HG02981 (cell line): Measurements from ENCODE around the gene OSTF1.
A peak's percentile ranks its signal among the peaks of the same experiment; 100 is the strongest.

Experiments used
- ATAC-seq: cut with Tn5 transposase; IDR thresholded peaks from one replicate; pipeline ENCODE4 v1.9.1; 2021; ENCODE audit warnings: mild to moderate bottlenecking, moderate library complexity; ENCODE audit not compliant: unreplicated experiment

Gene OSTF1

GRCh38 chr9:75161116-75161857, 73.0 kb downstream of the OSTF1 start:
- ATAC-seq: no peak

DNA sequence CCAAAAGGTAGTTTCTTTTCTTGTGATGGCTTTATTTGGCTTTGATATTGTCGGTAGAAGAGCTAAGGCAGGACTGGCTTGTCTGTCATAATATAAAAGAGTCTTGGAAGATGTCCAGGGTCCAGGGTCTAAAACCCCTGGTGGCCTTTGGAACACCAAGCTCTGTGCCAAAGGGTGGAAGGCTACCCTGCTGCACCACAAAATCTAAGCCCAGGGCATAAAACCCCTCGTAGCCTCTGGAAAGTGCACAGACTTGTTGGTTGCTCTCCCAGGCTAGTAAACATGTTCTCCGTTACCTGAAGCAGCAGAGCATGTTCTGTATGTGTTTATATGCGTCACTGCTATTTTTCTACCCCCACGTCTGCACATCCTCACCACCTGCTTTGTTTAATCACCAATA, 75.5 kb downstream of the OSTF1 start:
- ATAC-seq: no peak

- ATAC-seq: no peak
Measured at GRCh38 chr9:75164573-75164972, 76.3 kb downstream of the OSTF1 start.

- ATAC-seq: no peak
Measured at GRCh38 chr9:75167281-75167680, 79.0 kb downstream of the OSTF1 start.

GRCh38 chr9:75168270-75169178, 80.2 kb downstream of the OSTF1 start:
- no peak for ATAC-seq

DNA sequence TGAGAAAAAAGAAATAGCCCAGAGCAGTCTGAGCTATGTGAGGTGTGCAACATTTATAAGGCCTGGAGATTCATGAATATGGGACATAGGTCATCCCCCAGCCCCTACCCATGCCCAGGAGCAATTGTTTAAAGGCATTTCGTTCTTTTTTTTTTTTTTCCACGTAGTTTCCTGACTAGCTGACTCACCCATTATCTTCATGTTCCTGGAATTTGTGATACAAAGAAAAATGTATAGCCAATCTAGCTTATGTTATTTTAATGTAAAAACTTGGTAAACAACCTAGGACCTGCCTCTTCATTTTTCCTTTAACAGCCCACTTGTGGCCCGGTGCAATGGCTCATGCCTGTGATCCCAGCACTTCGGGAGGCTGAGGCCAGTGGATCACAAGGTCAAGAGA, 81.3 kb downstream of the OSTF1 start:
- ATAC-seq: no peak

DNA sequence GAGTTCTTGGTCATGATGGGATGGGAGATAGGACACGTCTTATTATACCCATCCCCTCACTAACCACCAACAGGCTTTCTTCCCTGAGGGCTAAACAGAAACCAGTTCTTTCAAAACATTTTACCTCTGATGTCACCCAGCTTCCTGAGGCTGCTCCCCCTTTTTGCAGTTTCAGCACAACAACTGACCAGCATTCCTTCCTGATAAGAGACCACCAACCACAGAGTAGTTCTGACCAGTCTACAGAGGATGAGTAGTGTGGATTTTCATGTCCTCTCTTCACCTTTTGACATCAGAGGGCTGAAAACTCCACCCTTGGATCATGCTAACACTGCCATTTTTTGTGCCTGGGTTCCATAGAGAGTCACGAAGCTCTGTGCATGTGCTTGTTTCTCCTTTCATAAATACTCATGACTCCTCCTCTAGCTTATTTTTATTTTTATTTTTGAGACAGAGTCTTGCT, 82.6 kb downstream of the OSTF1 start:
- ATAC-seq: no peak

GRCh38 chr9:75175395-75175794, 87.1 kb downstream of the OSTF1 start:
- no peak for ATAC-seq

- ATAC-seq: no peak
Measured at GRCh38 chr9:75176037-75176436, 87.7 kb downstream of the OSTF1 start.

DNA sequence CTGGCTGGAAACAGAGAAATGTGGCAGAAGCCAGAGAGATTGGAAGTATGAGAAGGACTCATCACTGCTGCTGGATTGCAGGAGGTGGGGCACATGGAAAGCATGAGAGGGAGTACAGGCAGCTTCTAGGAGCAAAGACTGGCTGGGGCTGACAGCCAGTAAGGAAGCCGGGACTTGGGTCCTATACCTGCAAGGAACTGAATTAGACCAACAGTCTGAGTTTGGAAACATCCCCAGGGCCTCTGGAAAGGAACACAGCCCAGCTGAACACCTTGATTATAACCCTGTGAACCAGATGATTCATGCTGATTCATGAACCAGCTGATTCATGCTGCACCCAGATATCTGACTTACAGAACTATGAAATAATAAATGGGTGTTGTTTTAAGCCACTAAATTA, 93.4 kb downstream of the OSTF1 start:
- ATAC-seq: no peak

DNA sequence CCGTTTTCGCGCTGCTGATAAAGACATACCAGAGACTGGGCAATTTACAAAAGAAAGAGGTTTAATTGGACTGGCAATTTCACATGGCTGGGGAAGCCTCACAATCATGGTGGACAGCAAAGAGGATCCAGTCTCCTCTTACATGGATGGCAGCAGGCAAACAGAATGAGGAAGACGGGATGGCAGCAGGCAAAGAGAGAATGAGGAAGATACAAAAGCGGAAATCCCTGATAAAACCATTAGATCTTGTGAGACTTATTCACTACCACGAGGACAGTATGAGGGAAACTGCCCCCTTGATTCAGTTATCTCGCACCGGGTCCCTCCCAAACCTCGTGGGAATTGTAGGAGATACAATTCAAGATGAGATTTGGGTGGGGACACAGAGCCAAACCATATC, 95.0 kb downstream of the OSTF1 start:
- ATAC-seq: no peak

GRCh38 chr9:75184471-75184870, 96.2 kb downstream of the OSTF1 start:
- ATAC-seq: no peak

GRCh38 chr9:75185585-75186170, 97.4 kb downstream of the OSTF1 start:
- peak; percentile 85 for ATAC-seq

- no peak for ATAC-seq
Measured at GRCh38 chr9:75186767-75187380, 98.6 kb downstream of the OSTF1 start.

DNA sequence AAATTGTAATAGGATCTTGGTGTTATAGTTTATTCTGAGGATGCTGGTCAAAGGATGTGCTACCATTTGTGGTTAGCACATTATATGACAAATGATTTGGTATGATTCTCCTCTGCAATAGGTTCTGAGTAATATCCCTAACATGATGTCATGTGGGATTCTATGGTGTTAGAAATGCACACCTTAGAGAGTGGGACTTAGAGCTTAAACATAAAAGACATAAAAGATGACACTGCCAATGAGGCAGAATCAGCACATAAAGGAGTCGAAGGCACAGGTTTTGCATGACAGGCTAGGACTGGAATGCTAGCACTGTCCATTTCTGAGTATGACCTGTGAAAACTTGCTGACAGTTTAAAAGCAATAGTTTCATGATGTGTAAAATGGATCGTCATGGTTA, 100.4 kb downstream of the OSTF1 start:
- ATAC-seq: no peak

DNA sequence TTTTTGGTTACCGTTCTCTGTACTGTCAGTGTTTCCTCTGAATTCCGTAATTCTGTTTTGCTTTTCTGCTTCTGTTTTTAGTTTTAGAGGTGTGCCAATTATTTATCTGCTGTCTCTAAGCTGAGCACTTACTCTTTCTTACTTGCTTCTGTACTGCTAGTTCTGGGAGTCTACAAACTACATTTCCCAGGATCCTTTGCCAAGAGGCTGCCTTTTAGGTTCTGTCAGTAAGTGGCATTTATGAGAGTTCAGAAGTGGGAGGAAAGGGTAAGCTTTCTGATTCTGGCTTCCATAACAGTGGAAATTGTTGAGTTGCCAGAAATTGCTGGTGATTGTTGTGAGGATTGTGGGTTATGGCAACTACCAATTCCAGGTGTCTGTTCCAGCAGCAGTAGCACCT, 102.4 kb downstream of the OSTF1 start:
- no peak for ATAC-seq
